ENCODE results near the gene LINGO3.

LINGO3 gene

DNA sequence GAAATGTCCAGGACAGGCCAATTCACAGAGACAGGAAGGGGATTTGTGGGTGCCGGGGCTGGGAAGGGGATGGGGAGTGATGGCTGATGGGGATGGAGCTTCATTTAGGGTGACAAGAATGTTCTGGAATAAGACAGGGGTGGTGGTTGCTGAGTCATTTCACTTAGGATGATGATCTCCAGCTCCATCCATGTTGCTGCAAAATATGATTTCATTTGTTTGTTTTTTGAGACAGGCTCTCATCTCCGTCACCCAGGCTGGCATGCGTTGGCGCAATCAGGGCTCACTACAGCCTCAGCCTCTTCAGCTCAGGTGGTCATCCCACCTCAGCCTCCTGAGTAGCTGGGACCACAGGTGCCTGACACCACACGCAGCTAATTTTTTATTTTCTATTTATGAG is 48.6 kb downstream of the LINGO3 start:
- no peak for DNase-seq

Data from activated CD4-positive, alpha-beta T cell treated with anti-CD3 and anti-CD28 coated beads, Interleukin-2, amount 50 U/mL, for 48 hours (primary cell).